Measurements from ENCODE around the gene LTBR.

LTBR gene

DNA sequence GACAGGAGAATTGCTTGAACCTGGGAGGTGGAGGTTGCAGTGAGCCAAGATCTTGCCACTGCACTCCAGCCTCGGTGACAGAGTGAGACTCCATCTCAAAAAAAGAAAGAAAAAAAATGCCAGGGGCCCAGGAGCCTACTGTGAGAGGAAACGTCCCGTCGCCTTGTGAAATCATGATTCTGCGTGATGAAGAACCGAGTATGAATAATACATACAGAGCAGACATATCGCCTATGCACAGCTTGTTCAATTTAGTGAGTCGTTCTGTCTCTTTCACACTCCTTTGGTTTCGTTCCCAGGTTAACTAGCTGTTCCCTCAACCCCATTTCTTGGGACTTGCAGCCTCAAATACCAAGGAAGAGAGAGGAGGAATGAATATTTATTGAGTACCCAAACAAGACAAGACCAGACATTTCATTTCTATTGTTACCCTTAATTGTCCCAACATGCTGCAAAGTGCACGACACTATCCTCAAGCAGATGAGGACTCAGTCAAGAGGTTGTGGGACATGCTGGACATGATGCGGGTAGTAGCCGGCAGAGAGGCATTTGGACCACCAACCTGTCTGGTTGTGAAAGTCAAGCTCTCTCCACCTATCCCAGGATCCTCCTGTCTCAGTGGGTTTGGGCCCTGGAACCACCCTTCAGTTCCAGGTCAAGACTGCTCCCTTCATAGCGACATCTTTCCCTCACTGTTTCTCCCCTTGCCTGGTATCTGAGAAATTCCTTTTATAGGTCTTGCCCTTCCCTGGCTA lies 52.2 kb downstream of the LTBR start:
- DNase-seq (ENCODE audit: low read depth), result no peak
- no peak overlapping the region for H3K4me3 ChIP-seq (ENCODE audit: low read depth, low read length)

DNA sequence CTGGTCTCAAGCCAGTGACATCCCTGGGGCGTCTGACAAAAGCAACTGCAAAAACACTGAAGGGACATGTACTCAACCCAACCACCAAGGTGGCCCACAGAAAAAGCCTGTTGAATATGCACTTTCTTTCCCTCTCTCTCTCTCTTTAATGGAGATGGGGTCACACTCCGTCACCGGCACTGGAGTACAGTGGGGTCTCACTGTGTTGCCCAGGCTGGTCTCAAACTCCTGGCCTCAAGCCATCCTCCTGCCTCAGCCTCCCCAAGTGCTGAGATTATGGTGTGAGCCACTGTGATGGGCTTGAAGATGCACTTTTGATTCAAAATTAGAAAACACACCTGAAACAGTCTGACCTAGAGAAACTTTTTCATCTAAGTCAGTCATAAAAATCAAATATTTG lies 53.6 kb downstream of the LTBR start:
- TF ChIP-seq, protein P1, sequence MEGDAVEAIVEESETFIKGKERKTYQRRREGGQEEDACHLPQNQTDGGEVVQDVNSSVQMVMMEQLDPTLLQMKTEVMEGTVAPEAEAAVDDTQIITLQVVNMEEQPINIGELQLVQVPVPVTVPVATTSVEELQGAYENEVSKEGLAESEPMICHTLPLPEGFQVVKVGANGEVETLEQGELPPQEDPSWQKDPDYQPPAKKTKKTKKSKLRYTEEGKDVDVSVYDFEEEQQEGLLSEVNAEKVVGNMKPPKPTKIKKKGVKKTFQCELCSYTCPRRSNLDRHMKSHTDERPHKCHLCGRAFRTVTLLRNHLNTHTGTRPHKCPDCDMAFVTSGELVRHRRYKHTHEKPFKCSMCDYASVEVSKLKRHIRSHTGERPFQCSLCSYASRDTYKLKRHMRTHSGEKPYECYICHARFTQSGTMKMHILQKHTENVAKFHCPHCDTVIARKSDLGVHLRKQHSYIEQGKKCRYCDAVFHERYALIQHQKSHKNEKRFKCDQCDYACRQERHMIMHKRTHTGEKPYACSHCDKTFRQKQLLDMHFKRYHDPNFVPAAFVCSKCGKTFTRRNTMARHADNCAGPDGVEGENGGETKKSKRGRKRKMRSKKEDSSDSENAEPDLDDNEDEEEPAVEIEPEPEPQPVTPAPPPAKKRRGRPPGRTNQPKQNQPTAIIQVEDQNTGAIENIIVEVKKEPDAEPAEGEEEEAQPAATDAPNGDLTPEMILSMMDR (conservative IDR thresholded peaks at IDR 0.05; ENCODE audit: low read depth, low read length), result no peak
- H3K4me3 ChIP-seq (ENCODE audit: low read depth, low read length), result no peak overlapping the region
- DNase-seq (ENCODE audit: low read depth), result no peak

More for the DNA sequence above, 52.2 kb downstream of the LTBR start:
- TF ChIP-seq, protein P1 (conservative IDR thresholded peaks at IDR 0.05; ENCODE audit: low read depth, low read length), result no peak

DNA sequence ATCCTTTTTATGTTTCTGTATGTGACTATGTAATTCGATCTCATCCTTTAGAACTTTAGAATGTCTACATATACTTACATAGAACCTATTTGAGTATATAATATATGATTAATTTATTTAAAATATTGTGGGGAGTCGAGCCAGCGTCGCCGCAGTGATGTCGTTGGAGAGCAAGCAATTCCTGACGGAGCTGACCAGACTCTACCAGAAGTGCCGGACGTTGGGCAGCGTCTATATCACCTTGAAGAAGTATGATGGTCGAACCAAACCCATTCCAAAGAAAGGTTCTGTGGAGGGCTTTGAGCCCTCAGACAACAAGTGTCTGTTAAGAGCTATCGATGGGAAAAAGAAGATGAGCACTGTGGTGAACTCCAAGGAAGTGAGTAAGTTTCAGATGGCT lies 54.4 kb downstream of the LTBR start:
- TF ChIP-seq, protein P1 (conservative IDR thresholded peaks at IDR 0.05; ENCODE audit: low read depth, low read length), result no peak
- no peak for DNase-seq (ENCODE audit: low read depth)
- H3K4me3 ChIP-seq (ENCODE audit: low read depth, low read length), result no peak overlapping the region

DNA sequence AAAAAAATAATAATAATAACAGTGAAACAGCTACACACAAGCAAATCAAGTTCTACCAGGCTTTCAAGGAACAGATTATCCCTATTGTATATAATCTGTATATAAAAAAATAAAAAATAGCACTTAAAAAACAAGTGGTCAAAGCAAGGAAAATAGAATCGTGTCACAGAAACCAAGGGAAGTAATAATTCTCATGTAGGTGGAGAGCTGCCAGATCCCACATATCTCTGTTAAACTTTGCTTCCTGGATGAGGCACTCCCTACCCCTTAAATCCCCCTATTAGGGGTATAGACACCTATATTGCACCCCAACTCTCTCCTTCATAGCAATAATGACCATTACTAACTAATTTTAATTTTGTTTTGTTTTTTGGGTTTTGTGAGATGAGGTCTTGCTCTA lies 56.4 kb downstream of the LTBR start:
- DNase-seq (ENCODE audit: low read depth), result no peak
- TF ChIP-seq, protein P1 (conservative IDR thresholded peaks at IDR 0.05; ENCODE audit: low read depth, low read length), result no peak
- H3K4me3 ChIP-seq (ENCODE audit: low read depth, low read length), result no peak overlapping the region

Measured in choroid plexus epithelial cell (primary cell).